Measurements from ENCODE around the gene ANKLE1. TPM values are rescaled to one million over a fixed set of nuclear protein-coding genes. Genes with fewer than 3 reads are reported as not detected.

Gene ANKLE1
- total and polyA plus RNA-seq, 2 experiments from 2014 or later, result 9.1 to 20.2 TPM

DNA sequence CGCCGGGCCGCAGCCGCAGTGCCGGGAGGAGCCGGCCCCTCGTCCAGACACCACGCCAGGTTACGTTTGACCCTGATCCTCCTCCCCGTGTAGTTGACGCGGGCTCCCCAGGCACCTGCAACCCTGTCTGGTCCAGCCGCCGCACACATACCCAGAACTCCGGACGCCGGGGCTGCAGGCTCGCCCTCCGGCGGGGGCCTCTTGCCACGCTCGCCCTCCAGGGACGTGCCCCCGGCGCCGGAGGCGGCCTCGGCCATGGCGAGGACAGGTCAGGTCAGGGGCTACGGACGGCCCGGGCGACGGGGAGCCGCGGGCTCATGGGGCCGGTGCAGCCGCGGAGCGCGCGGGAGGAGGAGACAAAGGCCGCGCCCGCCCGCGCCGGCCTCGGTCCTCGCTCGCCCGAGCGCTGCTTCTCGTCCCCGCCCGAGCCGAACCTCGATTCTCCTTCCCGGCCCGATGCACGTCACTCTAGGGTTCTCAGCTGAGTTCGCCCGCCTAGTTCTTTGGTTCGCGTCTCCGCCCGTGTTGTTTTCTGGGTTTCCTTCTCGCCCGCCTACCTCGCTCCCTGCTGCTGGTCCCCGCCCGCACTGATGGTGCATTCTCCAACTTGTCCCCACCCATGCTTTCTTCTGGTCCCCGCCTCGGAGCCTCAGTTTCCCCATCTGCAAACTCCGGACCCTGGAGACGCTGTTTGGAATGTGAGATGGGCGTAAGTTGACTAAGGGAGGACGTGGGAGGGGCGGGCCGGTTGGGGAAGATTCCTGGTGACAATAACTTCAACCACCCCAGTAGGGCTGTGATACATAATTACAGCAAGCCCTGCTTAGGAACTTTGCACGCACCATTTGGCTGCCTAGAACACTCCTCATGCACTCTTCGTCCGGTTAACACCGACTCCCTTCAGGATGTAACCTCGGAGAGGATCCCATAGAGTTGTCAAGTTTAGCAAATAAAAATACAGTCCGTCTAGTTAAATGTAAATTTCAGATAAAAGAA, 53.0 kb downstream of the ANKLE1 start, which contains the start of gene ANO8:
Gene ANO8, minus strand, starts transcription at position 442 of the 996 bp plus-strand sequence. Its CDS starts 185 bp downstream, at position 257.
- Mint-ChIP-seq H3K27me3 (ENCODE audit: insufficient read depth, low read depth, poor library complexity) (peaks cover 24% of the 10 kb centered on the region), H3K4me3 (peak within 1 kb of the TSS; percentile 88), H3K36me3 (ENCODE audit: low read depth) (peaks cover 32% of the 10 kb centered on the region), H3K27ac (peak within 1 kb of the TSS; percentile 78; the same call in 1 of the 2 replicates), H3K9me3 (peaks cover 5% of the 10 kb centered on the region; the same call in 2 of the 3 replicates), H3K4me1 (peaks cover 32% of the 10 kb centered on the region)
- H3K4me3 ChIP-seq, result peak within 1 kb of the TSS; percentile 94
- peak; percentile 100 for DNase-seq (ENCODE audit: low spot score)
- H4K20me1 ChIP-seq (replicated peaks; ENCODE audit: insufficient read depth), result no peaks in the 10 kb centered on the region
- H3K4me1 ChIP-seq (ENCODE audit: insufficient read depth), result peaks cover 14% of the 10 kb centered on the region; the same call in 1 of the 2 replicates
- no peak within 1 kb of the TSS for H3K27ac ChIP-seq (ENCODE audit: low read depth)
- peak within 1 kb of the TSS; percentile 84 for H3K4me2 ChIP-seq
- H2AFZ ChIP-seq, result peak within 1 kb of the TSS; percentile 84
- H3K36me3 ChIP-seq (ENCODE audit: insufficient read depth), result no peaks in the 10 kb centered on the region
- peak; percentile 38 for ATAC-seq
- H3K27me3 ChIP-seq (ENCODE audit: insufficient read depth), result peaks cover 5% of the 10 kb centered on the region; the same call in 1 of the 2 replicates
- no peaks in the 10 kb centered on the region for H3K9me2 ChIP-seq (ENCODE audit: insufficient read depth)
- H3K79me2 ChIP-seq (replicated peaks; ENCODE audit: insufficient read depth), result no peaks in the 10 kb centered on the region
- H3F3A ChIP-seq (replicated peaks; ENCODE audit: low read depth), result peaks cover 14% of the 10 kb centered on the region
- no peak for TF ChIP-seq ZNF331 (CRISPR knock-in tag; IDR thresholded peaks at IDR 0.05; ENCODE audit: low read depth)
- TF ChIP-seq STAT1 (IDR thresholded peaks at IDR 0.05; ENCODE audit: unreplicated experiment), result no peak
- TF ChIP-seq EZH2 (IDR thresholded peaks at IDR 0.05; ENCODE audit: low read depth, unreplicated experiment), result no peak
- TF ChIP-seq, protein P1, sequence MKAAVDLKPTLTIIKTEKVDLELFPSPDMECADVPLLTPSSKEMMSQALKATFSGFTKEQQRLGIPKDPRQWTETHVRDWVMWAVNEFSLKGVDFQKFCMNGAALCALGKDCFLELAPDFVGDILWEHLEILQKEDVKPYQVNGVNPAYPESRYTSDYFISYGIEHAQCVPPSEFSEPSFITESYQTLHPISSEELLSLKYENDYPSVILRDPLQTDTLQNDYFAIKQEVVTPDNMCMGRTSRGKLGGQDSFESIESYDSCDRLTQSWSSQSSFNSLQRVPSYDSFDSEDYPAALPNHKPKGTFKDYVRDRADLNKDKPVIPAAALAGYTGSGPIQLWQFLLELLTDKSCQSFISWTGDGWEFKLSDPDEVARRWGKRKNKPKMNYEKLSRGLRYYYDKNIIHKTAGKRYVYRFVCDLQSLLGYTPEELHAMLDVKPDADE (IDR thresholded peaks at IDR 0.05), result no peak
- TF ChIP-seq POLR2AphosphoS5 (IDR thresholded peaks at IDR 0.05; ENCODE audit: low read depth), result 0 out of 2 replicates have a peak, but pooled peaks have one; percentile 34
- peak; percentile 90 for TF ChIP-seq CREB1 (CRISPR knock-in tag; IDR thresholded peaks at IDR 0.05; ENCODE audit: low read depth)

DNA sequence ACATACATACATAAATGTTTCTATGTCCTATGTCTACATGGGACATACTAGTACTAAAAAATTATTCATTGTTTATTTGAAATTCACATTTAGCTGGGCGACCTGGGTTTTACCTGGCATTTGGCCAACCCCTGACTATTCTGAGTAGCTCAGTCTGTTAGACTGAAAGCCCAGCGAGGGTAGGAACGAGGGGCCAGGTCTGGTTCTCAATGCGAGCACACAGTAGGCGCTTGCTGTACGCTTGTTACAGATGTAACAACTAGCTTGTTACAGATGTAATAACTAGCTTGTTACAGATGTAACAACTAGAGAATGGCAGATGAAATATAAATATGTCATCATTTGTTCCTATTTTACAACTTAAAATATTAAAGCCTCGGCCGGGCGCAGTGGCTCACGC, 53.9 kb downstream of the ANKLE1 start:
- no peaks in the 10 kb centered on the region for H3K27me3 ChIP-seq (ENCODE audit: insufficient read depth)
- H3K9me2 ChIP-seq (ENCODE audit: insufficient read depth), result no peaks in the 10 kb centered on the region
- peaks cover 14% of the 10 kb centered on the region for H3F3A ChIP-seq (replicated peaks; ENCODE audit: low read depth)
- peaks cover 28% of the 10 kb centered on the region for H3K27me3 Mint-ChIP-seq (ENCODE audit: insufficient read depth, low read depth, poor library complexity)
- H3K4me1 Mint-ChIP-seq, result peaks cover 35% of the 10 kb centered on the region
- H2AFZ ChIP-seq, result no peak overlapping the region
- H3K4me2 ChIP-seq, result 0 out of 2 replicates have a peak overlapping the region, but pooled peaks have one; percentile 84
- H3K79me2 ChIP-seq (replicated peaks; ENCODE audit: insufficient read depth), result no peaks in the 10 kb centered on the region
- H3K27ac Mint-ChIP-seq, result no peak overlapping the region
- peaks cover 30% of the 10 kb centered on the region for H3K36me3 Mint-ChIP-seq (ENCODE audit: low read depth)
- no peaks in the 10 kb centered on the region for H3K36me3 ChIP-seq (ENCODE audit: insufficient read depth)
- no peak overlapping the region for H3K27ac ChIP-seq (ENCODE audit: low read depth)
- no peaks in the 10 kb centered on the region for H4K20me1 ChIP-seq (replicated peaks; ENCODE audit: insufficient read depth)
- DNase-seq (ENCODE audit: low spot score), result no peak
- peaks cover 5% of the 10 kb centered on the region; the same call in 2 of the 3 replicates for H3K9me3 Mint-ChIP-seq
- no peak overlapping the region for H3K4me3 ChIP-seq
- peak overlapping the region; percentile 42; the same call in 1 of the 3 replicates for H3K4me3 Mint-ChIP-seq
- no peak for ATAC-seq
- H3K4me1 ChIP-seq (ENCODE audit: insufficient read depth), result peaks cover 18% of the 10 kb centered on the region; the same call in 1 of the 2 replicates
- no peak for TF ChIP-seq ZNF114 (CRISPR knock-in tag; IDR thresholded peaks at IDR 0.05)
- TF ChIP-seq, protein P2, sequence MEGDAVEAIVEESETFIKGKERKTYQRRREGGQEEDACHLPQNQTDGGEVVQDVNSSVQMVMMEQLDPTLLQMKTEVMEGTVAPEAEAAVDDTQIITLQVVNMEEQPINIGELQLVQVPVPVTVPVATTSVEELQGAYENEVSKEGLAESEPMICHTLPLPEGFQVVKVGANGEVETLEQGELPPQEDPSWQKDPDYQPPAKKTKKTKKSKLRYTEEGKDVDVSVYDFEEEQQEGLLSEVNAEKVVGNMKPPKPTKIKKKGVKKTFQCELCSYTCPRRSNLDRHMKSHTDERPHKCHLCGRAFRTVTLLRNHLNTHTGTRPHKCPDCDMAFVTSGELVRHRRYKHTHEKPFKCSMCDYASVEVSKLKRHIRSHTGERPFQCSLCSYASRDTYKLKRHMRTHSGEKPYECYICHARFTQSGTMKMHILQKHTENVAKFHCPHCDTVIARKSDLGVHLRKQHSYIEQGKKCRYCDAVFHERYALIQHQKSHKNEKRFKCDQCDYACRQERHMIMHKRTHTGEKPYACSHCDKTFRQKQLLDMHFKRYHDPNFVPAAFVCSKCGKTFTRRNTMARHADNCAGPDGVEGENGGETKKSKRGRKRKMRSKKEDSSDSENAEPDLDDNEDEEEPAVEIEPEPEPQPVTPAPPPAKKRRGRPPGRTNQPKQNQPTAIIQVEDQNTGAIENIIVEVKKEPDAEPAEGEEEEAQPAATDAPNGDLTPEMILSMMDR (conservative IDR thresholded peaks at IDR 0.05; ENCODE audit: low read depth in 2 of 2), result no peak
- no peak for TF ChIP-seq POLR2AphosphoS5 (IDR thresholded peaks at IDR 0.05; ENCODE audit: low read depth)
- no peak for TF ChIP-seq JUNB (IDR thresholded peaks at IDR 0.05; ENCODE audit: unreplicated experiment)
- no peak for TF ChIP-seq NANOG (IDR thresholded peaks at IDR 0.05; ENCODE audit: borderline replicate concordance)
- TF ChIP-seq, protein P3, sequence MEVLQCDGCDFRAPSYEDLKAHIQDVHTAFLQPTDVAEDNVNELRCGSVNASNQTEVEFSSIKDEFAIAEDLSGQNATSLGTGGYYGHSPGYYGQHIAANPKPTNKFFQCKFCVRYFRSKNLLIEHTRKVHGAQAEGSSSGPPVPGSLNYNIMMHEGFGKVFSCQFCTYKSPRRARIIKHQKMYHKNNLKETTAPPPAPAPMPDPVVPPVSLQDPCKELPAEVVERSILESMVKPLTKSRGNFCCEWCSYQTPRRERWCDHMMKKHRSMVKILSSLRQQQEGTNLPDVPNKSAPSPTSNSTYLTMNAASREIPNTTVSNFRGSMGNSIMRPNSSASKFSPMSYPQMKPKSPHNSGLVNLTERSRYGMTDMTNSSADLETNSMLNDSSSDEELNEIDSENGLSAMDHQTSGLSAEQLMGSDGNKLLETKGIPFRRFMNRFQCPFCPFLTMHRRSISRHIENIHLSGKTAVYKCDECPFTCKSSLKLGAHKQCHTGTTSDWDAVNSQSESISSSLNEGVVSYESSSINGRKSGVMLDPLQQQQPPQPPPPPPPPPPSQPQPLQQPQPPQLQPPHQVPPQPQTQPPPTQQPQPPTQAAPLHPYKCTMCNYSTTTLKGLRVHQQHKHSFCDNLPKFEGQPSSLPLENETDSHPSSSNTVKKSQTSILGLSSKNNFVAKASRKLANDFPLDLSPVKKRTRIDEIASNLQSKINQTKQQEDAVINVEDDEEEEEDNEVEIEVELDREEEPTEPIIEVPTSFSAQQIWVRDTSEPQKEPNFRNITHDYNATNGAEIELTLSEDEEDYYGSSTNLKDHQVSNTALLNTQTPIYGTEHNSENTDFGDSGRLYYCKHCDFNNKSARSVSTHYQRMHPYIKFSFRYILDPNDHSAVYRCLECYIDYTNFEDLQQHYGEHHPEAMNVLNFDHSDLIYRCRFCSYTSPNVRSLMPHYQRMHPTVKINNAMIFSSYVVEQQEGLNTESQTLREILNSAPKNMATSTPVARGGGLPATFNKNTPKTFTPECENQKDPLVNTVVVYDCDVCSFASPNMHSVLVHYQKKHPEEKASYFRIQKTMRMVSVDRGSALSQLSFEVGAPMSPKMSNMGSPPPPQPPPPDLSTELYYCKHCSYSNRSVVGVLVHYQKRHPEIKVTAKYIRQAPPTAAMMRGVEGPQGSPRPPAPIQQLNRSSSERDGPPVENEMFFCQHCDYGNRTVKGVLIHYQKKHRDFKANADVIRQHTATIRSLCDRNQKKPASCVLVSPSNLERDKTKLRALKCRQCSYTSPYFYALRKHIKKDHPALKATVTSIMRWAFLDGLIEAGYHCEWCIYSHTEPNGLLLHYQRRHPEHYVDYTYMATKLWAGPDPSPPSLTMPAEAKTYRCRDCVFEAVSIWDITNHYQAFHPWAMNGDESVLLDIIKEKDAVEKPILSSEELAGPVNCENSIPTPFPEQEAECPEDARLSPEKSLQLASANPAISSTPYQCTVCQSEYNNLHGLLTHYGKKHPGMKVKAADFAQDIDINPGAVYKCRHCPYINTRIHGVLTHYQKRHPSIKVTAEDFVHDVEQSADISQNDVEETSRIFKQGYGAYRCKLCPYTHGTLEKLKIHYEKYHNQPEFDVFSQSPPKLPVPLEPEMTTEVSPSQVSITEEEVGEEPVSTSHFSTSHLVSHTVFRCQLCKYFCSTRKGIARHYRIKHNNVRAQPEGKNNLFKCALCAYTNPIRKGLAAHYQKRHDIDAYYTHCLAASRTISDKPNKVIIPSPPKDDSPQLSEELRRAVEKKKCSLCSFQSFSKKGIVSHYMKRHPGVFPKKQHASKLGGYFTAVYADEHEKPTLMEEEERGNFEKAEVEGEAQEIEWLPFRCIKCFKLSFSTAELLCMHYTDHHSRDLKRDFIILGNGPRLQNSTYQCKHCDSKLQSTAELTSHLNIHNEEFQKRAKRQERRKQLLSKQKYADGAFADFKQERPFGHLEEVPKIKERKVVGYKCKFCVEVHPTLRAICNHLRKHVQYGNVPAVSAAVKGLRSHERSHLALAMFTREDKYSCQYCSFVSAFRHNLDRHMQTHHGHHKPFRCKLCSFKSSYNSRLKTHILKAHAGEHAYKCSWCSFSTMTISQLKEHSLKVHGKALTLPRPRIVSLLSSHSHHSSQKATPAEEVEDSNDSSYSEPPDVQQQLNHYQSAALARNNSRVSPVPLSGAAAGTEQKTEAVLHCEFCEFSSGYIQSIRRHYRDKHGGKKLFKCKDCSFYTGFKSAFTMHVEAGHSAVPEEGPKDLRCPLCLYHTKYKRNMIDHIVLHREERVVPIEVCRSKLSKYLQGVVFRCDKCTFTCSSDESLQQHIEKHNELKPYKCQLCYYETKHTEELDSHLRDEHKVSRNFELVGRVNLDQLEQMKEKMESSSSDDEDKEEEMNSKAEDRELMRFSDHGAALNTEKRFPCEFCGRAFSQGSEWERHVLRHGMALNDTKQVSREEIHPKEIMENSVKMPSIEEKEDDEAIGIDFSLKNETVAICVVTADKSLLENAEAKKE (CRISPR knock-in tag; IDR thresholded peaks at IDR 0.05), result no peak

All from GM23338 (cell line).